ENCODE data around the gene ADAM12. TPM values are rescaled to one million over a fixed set of nuclear protein-coding genes. Genes with fewer than 3 reads are reported as not detected.
"Not testable (repeated sequence)": the region's sequence is repeated elsewhere in the genome, so short reads cannot be mapped to it uniquely, and the experiment has no call there.

Gene ADAM12
- total RNA-seq, 4 donors from 2014 or later, result 0.78 to 10.5 (median 1.2) TPM

- Histone ChIP-seq H3K4me3 (no peak overlapping the region), H3K4me1 (no peaks in the 10 kb centered on the region), H3K27me3 (no peaks in the 10 kb centered on the region), H3K27ac (no peak overlapping the region), H3K9me3 (peaks cover 0 to 9% (median 0%) of the 10 kb centered on the region in 4 donors), H3K36me3 (no peaks in the 10 kb centered on the region)
- TF ChIP-seq, protein P1, sequence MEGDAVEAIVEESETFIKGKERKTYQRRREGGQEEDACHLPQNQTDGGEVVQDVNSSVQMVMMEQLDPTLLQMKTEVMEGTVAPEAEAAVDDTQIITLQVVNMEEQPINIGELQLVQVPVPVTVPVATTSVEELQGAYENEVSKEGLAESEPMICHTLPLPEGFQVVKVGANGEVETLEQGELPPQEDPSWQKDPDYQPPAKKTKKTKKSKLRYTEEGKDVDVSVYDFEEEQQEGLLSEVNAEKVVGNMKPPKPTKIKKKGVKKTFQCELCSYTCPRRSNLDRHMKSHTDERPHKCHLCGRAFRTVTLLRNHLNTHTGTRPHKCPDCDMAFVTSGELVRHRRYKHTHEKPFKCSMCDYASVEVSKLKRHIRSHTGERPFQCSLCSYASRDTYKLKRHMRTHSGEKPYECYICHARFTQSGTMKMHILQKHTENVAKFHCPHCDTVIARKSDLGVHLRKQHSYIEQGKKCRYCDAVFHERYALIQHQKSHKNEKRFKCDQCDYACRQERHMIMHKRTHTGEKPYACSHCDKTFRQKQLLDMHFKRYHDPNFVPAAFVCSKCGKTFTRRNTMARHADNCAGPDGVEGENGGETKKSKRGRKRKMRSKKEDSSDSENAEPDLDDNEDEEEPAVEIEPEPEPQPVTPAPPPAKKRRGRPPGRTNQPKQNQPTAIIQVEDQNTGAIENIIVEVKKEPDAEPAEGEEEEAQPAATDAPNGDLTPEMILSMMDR (IDR thresholded peaks at IDR 0.05), result no peak
- TF ChIP-seq EP300 (IDR thresholded peaks at IDR 0.05) (no peak), POLR2A (IDR thresholded peaks at IDR 0.05) (no peak)
- 85 to 89% methylated on average over 7 of the region's 7 CpGs for WGBS, 2 donors
- no peak for DNase-seq (ENCODE audit: low spot score in 2 of 2)
These were observed 7.8 kb downstream of the ADAM12 start for GRCh38 chr10:126380352-126381076.

DNA sequence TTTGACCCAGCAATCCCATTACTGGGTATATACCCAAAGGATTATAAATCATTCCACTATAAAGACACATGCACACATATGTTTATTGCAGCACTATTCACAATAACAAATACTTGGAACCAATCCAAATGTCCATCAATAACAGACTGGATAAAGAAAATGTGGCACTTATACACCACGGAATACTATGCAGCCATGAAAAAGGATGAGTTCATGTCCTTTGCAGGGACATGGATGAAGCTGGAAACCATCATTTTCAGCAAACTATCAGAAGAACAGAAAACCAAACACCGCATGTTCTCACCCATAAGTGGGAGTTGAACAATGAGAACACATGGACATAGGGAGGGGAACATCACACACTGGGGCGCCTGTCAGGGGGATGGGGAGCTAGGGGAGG lies 9.1 kb downstream of the ADAM12 start:
- not testable (repeated sequence) for DNase-seq (ENCODE audit: low spot score in 2 of 2); H3K27ac ChIP-seq; H3K4me3 ChIP-seq; H3K27me3 ChIP-seq; H3K36me3 ChIP-seq; H3K4me1 ChIP-seq
- peaks cover 0 to 19% (median 3%) of the 10 kb centered on the region in 4 donors for H3K9me3 ChIP-seq
- 86 to 91% methylated on average over 3 of the region's 3 CpGs for WGBS, 2 donors

DNA sequence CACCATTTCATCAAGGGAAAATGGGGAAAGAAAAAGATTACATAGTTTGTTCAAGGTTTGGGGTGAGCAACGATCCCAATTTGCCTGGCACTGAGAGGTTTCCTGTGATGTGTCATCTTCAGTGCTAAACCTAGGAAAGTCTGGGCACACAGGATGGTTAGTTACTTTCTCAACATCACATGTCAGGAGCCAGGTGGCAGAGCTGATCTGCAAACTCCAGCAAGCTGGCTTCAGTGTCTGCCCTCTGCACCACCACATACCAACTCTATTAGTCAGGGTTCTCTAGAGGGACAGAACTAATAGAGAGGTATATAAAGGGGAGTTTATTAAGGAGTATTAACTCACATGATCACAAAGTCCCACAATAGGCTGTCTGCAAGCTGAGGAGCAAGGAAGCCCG lies 11.3 kb downstream of the ADAM12 start:
- H3K27ac ChIP-seq, result no peak overlapping the region
- peaks cover 0 to 10% (median 3%) of the 10 kb centered on the region in 4 donors for H3K9me3 ChIP-seq
- H3K36me3 ChIP-seq, result no peaks in the 10 kb centered on the region
- H3K27me3 ChIP-seq, result no peaks in the 10 kb centered on the region
- TF ChIP-seq EP300 (IDR thresholded peaks at IDR 0.05) (no peak), POLR2A (IDR thresholded peaks at IDR 0.05) (no peak)
- TF ChIP-seq, protein P1 (IDR thresholded peaks at IDR 0.05), result no peak
- 87 to 93% methylated on average over 2 of the region's 2 CpGs for WGBS, 2 donors
- H3K4me1 ChIP-seq, result no peaks in the 10 kb centered on the region
- no peak for DNase-seq (ENCODE audit: low spot score in 2 of 2)
- no peak overlapping the region for H3K4me3 ChIP-seq

GRCh38 chr10:126375926-126376554 lies 12.2 kb downstream of the ADAM12 start:
- Histone ChIP-seq H3K4me1 (no peaks in the 10 kb centered on the region), H3K27me3 (no peaks in the 10 kb centered on the region), H3K27ac (no peak overlapping the region), H3K4me3 (no peak overlapping the region), H3K9me3 (peaks cover 0 to 10% (median 3%) of the 10 kb centered on the region in 4 donors), H3K36me3 (no peaks in the 10 kb centered on the region)
- no peak for TF ChIP-seq POLR2A (IDR thresholded peaks at IDR 0.05)
- TF ChIP-seq, protein P1 (IDR thresholded peaks at IDR 0.05), result no peak
- no peak for TF ChIP-seq EP300 (IDR thresholded peaks at IDR 0.05)
- no peak for DNase-seq (ENCODE audit: low spot score in 2 of 2)
- 90 to 98% methylated on average over 1 of the region's 1 CpG for WGBS, 2 donors

GRCh38 chr10:126375299-126375698 lies 13.0 kb downstream of the ADAM12 start:
- H3K4me3 ChIP-seq, result no peak overlapping the region
- no peaks in the 10 kb centered on the region for H3K36me3 ChIP-seq
- TF ChIP-seq, protein P1 (IDR thresholded peaks at IDR 0.05), result no peak
- TF ChIP-seq EP300 (IDR thresholded peaks at IDR 0.05) (no peak), POLR2A (IDR thresholded peaks at IDR 0.05) (no peak)
- no peaks in the 10 kb centered on the region for H3K27me3 ChIP-seq
- peaks cover 0 to 10% (median 3%) of the 10 kb centered on the region in 4 donors for H3K9me3 ChIP-seq
- no peaks in the 10 kb centered on the region for H3K4me1 ChIP-seq
- no peak for DNase-seq (ENCODE audit: low spot score in 2 of 2)
- H3K27ac ChIP-seq, result no peak overlapping the region
